Stimulated activated CD8-positive, alpha-beta memory T cell treated with anti-CD3 and anti-CD28 coated beads, Interleukin-2, amount 100 ng/mL, for 48 hours (primary cell): ENCODE results near the gene JAML.

ENCODE experiments used
- DNase-seq, 2 donors: peaks; one replicate each; pipeline ENCODE4 v3.0.0-alpha.2; 2020; ENCODE audit warnings: low read depth in 2 of 2

JAML gene

GRCh38 chr11:118216621-118217481 is 8.0 kb downstream of the JAML start:
- DNase-seq = no peak

GRCh38 chr11:118215765-118216164 is 9.0 kb downstream of the JAML start:
- DNase-seq = no peak

- DNase-seq = no peak
Observed at GRCh38 chr11:118215262-118215661, 9.5 kb downstream of the JAML start.

- no peak for DNase-seq
Observed at GRCh38 chr11:118214210-118214914, 10.4 kb downstream of the JAML start.

- no peak for DNase-seq
Observed at GRCh38 chr11:118213781-118214180, 11.0 kb downstream of the JAML start.

GRCh38 chr11:118213201-118213600 is 11.6 kb downstream of the JAML start:
- no peak for DNase-seq

- no peak for DNase-seq
Observed at GRCh38 chr11:118212781-118213191, 12.0 kb downstream of the JAML start.

- no peak for DNase-seq
Observed at GRCh38 chr11:118212131-118212725, 12.6 kb downstream of the JAML start.

GRCh38 chr11:118211006-118211405 is 13.8 kb downstream of the JAML start:
- DNase-seq = no peak

- no peak for DNase-seq
Observed at GRCh38 chr11:118210323-118210722, 14.5 kb downstream of the JAML start.

GRCh38 chr11:118209033-118209432 is 15.8 kb downstream of the JAML start:
- no peak for DNase-seq

- no peak for DNase-seq
Observed at GRCh38 chr11:118207079-118207478, 17.7 kb downstream of the JAML start.

- DNase-seq = no peak
Observed at GRCh38 chr11:118206391-118207031, 18.3 kb downstream of the JAML start.

- no peak for DNase-seq
Observed at GRCh38 chr11:118205606-118206378, 19.0 kb downstream of the JAML start.

- DNase-seq = peak; percentile 58 to 72
Observed at GRCh38 chr11:118202599-118203422, 22.0 kb downstream of the JAML start.

- no peak for DNase-seq
Observed at GRCh38 chr11:118201966-118202365, 22.8 kb downstream of the JAML start.

GRCh38 chr11:118200901-118201680 is 23.7 kb downstream of the JAML start:
- no peak for DNase-seq

- no peak for DNase-seq
Observed at GRCh38 chr11:118200497-118200896, 24.3 kb downstream of the JAML start.

GRCh38 chr11:118199135-118199534 is 25.7 kb downstream of the JAML start:
- DNase-seq = no peak

GRCh38 chr11:118198370-118198769 is 26.4 kb downstream of the JAML start:
- DNase-seq = peak; percentile 85 to 88
